ENCODE measurements around the gene DEGS1.
A peak's percentile ranks its signal among the peaks of the same experiment; 100 is the strongest.

DEGS1 gene

DNA sequence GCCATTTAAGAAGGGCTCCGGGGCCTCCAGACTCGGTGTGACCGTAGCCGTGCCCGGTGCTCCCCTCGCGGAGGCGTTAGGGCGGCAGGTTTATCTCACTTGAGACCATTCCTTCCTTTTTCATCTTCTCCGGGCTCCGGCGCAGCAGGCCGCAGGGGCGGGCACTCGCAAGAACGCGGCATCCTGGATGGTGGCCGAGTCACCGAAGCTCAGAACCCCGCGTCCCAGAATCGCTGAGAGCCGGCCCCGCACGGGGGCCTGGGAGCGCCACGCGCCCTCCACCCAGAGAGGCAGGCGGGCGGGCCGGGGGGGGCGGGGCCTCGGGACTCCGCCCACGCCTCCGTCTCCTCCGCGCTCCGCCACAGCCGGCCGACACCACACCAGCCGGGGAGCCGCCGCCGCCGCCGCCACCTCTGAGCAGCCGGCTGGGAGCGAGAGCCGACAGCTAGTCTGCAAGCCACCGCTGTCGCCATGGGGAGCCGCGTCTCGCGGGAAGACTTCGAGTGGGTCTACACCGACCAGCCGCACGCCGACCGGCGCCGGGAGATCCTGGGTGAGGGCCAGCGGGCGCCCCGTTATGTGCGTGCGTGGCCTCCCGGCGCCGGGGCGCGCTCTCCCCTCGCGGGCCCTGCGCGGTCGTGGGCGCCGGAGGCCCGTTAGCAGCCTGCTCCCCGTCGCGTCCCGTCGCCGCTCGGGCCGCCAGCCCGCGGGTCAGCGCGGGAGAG lies at the start of gene DEGS1:
TSS of gene DEGS1 (plus strand) at position 375 of the 725 bp plus-strand sequence. CDS start at position 472, 97 bp downstream.
- H3K4me3 ChIP-seq (ENCODE audit: low read depth, low read length): peak within 1 kb of the TSS; percentile 83

GRCh38 chr1:224133741-224134299 lies 49.2 kb upstream of the DEGS1 start:
- H3K4me3 ChIP-seq (ENCODE audit: low read depth, low read length): no peak overlapping the region

DNA sequence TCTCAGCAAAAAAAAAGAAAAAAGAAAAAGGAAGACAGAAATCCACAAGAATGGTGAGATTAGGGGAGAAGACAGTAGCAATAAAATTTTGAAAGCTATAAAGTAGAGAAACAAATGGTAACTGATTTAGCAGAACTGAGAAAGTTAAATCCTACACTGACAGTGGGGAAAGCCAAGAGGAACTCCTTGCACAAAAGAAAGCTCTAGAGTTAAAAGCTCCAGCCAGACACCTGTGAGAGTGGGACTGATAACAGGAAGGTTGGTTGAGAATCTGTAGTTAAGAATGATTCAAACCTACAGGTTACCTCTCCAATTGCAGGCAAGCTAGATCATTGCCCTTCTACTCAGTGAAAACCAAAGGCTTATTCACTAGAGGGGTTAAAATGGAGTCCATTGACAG lies 45.5 kb upstream of the DEGS1 start:
- H3K4me3 ChIP-seq (ENCODE audit: low read depth, low read length): no peak overlapping the region

- no peak overlapping the region for H3K4me3 ChIP-seq (ENCODE audit: low read depth, low read length)
These were observed 44.8 kb upstream of the DEGS1 start for GRCh38 chr1:224138198-224138597.

DNA sequence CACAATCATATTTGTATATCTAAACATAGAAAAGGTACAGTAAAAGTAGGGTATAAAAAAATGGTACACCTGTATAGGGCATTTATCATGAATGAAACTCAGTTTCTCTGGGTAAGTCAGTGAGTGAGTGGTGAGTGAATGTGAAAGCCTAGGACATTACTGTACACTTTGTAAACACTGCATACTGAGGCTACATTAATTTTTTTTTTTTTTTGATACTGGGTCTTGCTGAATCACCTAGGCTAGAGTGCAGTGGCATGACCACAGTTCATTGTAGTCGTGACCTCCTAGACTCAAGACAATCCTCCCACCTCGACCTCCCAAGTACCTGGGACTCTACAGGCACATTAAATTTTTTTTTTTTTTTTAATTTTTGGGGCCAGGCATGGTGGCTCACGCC lies 41.3 kb upstream of the DEGS1 start:
- H3K4me3 ChIP-seq (ENCODE audit: low read depth, low read length): no peak overlapping the region

- H3K4me3 ChIP-seq (ENCODE audit: low read depth, low read length): no peak overlapping the region
These were observed 33.3 kb upstream of the DEGS1 start for GRCh38 chr1:224149709-224150108.

DNA sequence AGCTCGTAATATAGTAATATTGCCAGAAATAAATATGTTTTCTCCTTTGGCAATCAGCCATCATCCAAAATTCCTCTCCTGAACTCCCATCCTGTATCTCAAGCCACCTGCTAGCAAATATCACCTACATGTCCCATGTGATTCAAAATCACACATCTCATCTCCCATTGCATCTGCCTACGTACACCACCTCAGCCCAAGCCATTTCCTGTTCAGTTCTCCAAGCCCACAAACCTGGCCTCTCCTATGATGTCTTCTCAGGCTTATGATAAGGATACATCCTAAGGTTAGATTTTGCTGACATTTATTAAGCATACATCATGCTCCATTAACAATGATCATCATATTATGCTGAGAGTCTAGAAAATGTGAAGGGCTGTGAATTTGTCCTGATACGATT lies 31.9 kb upstream of the DEGS1 start:
- no peak overlapping the region for H3K4me3 ChIP-seq (ENCODE audit: low read depth, low read length)

DNA sequence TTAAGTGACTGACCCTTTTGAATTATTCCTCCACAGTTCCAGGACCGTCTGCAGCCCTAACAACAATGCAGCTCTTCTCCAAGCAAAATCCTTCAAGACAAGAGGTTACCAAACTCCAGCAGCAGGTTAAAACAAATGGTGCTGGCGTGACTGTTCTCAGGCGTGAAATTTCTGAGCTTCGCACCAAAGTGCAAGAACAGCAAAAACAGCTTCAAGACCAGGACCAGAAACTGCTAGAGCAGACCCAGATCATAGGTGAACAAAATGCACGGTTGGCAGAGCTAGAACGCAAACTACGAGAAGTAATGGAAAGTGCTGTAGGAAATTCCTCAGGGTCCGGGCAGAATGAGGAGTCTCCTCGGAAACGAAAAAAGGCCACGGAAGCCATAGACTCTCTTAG lies 25.7 kb upstream of the DEGS1 start:
- H3K4me3 ChIP-seq (ENCODE audit: low read depth, low read length): no peak overlapping the region

- H3K4me3 ChIP-seq (ENCODE audit: low read depth, low read length): no peak overlapping the region
These were observed 23.5 kb upstream of the DEGS1 start for GRCh38 chr1:224159541-224159940.

DNA sequence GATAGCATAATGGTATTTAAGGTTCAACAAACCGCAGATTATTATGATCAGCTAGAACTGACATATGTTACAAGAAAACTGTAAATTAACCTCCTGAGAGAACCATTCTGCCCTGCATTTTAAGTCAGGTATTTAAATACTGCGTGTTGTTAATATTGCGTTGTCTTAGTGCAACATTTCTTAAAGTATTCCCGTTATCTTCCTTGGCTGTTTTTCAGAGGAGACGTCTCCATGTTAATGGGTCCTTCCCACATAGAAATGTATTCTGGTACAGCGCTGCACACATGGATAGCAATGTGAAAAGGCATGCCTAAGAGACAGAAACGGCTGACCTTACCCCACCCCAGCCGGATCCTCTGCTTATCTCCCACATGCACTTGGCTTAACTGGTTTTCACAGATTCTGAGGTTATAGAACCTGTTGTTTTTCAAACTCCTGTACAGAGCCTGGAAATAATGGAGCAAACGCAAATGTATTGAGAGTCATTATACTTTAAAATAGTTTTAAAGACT lies 22.8 kb upstream of the DEGS1 start:
- H3K4me3 ChIP-seq (ENCODE audit: low read depth, low read length): no peak overlapping the region

DNA sequence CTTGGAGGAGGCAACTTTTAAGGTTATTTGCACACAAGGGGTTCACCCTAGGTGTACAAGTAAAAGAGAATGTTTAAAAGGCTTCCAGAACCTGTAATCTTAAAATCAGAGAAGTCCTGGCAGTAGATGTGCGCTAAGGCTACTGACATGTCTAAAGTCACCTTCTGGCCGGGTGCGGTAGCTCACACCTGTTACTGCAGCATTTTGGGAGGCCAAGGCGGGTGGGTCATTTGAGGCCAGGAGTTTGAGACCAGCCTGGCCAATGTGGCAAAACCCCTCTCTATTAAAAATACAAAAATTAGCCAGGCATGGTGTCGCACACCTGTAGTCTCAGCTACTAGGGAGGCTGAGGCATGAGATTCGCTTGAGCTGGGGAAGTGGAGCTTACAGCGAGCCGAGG lies 20.3 kb upstream of the DEGS1 start:
- H3K4me3 ChIP-seq (ENCODE audit: low read depth, low read length): no peak overlapping the region

DNA sequence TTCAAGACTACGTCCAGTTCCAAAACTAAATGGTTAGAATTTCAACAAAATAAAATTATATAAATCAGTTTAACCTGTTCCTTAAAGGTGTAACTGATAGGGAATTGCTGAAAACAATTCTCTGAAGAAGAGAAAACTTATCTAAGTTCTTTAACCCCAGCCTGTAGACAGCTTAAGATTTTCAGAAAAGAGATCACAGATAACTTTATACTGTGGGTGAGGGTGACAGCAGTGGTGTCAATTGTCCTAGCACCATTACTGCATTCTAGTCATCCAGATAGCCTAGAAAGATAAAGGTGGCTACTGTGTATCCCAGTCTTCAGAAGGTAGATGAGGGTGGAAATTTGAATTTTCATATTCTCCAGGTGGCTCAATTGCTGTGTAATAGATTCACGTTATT lies 19.7 kb upstream of the DEGS1 start:
- no peak overlapping the region for H3K4me3 ChIP-seq (ENCODE audit: low read depth, low read length)

DNA sequence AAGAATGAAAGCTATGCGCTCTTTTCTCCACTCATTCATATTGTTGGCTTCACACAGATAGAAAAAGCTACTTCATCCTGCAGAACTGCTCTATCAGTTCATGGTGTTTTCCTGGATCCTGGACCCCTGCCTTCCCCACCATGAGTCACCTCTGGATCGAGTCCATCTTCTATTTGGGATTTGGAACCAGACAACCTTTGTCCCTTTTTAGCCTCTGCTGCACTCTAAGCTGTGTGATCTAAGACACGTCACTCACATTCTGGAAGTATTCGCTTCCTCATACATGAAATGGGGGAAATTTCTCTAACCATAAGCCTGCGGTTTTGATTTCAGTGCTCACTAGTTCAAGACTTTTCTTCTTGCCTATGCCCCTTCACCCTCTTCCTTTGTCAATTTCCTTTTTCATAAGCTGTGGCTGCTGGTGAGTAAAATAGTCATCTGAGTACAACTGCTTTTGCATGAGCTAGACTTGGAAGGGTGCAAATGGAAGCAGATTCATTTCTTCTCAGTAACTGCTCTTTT lies 14.1 kb upstream of the DEGS1 start:
- no peak overlapping the region for H3K4me3 ChIP-seq (ENCODE audit: low read depth, low read length)

DNA sequence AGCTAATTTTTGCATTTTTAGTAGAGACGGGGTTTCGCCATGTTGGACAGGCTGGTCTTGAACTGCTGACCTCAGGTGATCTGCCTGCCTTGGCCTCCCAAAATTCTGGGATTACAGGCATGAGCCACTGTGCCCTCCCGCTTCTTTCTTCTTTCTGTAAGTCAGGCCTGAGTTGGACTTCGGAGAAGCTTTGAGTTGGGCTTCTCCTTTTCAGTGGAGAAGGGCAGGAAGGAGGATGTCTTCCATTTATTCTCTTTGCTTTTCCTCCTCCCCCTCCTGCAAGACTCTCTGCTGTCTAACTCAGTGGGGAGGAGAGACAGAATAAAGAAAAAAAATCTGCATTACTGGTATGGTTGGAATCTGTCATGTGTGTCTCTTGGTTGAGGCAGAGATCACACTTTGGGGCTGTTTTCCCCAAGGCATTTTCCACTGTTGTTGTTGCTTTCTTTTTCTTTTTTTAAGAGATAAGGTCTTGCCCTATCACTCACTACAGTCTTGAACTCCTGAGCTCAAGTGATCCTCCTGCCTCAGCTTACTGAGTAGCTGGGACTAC lies 13.2 kb upstream of the DEGS1 start:
- no peak overlapping the region for H3K4me3 ChIP-seq (ENCODE audit: low read depth, low read length)

- H3K4me3 ChIP-seq (ENCODE audit: low read depth, low read length): no peak overlapping the region
These were observed 12.7 kb upstream of the DEGS1 start for GRCh38 chr1:224170343-224170742.

- H3K4me3 ChIP-seq (ENCODE audit: low read depth, low read length): no peak overlapping the region
These were observed 12.1 kb upstream of the DEGS1 start for GRCh38 chr1:224170748-224171478.

- no peak overlapping the region for H3K4me3 ChIP-seq (ENCODE audit: low read depth, low read length)
These were observed 10.8 kb upstream of the DEGS1 start for GRCh38 chr1:224172229-224172628.

DNA sequence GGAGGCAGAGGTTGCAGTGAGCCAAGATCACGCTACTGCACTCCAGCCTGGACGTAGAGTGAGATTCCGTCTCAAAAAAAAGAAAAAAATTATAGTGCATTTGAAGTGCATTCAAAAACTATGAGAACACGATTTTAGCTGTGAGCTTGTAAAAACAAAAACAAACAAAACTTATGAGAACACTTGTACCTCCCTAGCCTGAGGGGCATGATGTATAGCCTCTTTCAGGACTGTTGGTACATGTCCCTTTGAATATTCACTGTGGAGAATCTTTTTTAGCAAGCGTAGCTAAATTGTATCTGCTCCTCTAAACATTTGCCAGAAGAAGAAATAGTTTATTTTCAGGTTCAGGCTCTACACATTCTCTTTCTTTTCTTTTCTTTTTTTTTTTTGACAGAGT lies 9.5 kb upstream of the DEGS1 start:
- H3K4me3 ChIP-seq (ENCODE audit: low read depth, low read length): no peak overlapping the region

DNA sequence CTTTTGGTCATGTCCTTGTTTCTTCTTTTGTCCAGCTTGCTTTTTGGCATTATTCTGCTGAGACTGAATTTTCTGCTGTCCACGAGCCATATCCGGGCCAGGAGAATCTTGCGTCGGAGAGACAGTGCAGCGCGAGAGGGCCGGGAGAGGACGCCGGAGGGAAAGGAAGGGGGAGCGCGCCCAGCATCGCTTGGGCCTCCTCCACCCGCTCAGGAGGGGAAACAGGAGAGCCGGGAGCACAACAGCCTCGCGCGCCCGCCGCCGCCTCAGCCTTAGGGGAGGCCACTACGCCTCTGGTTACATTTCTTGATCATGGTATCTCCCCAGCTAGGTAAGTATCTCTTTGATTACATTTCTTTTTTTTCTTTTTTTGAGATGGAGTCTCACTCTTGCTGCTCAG lies 7.4 kb upstream of the DEGS1 start:
- no peak overlapping the region for H3K4me3 ChIP-seq (ENCODE audit: low read depth, low read length)

GRCh38 chr1:224177356-224177999 lies 5.6 kb upstream of the DEGS1 start:
- H3K4me3 ChIP-seq (ENCODE audit: low read depth, low read length): no peak overlapping the region

DNA sequence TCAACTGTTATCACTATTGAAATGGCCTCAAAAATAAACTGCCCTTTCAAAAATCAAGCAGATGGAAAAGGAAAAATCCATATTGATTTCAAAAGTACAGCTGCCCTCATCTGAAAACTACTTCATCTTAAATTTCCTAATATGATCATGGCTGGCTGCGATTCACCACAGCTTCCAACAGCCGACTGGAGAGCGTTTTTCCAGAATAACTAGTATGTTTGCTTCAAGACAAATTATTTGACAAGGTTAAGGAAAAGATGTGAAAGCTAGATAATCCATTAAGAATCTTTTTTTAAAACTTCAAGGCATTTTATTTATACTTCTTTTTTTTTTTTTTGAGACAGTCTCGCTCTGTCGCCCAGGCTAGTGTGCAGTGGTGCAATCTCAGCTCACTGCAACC lies 4.1 kb upstream of the DEGS1 start:
- no peak overlapping the region for H3K4me3 ChIP-seq (ENCODE audit: low read depth, low read length)
